ENCODE results near the gene TRAPPC12. TPM values are rescaled to one million over a fixed set of nuclear protein-coding genes. Genes with fewer than 3 reads are reported as not detected.

TRAPPC12 gene
- total RNA-seq, 4 donors from 2014 or later: 90.2 to 248 (median 157) TPM

DNA sequence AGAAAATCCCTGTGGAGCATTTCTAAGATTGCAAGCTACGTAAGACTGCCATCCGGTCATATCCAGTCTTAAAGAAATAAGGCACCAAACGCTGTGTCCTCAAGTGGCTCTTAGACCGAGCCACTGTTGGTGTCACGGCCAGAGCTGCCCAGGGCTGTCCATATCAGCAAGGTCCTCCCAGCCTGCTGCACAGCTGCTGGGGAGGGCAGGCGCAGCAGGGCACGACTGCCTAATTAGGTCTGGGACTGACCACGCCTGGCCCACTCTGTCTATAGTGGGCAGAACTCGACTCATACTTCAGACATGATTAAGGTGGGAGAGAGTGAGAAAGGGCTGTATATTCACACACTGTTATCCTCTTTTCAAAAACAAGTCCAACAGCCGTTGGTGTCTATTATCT, 41.2 kb upstream of the TRAPPC12 start:
- WGBS: 96% methylated on average over 10 of the region's 10 CpGs
- DNase-seq (ENCODE audit: low spot score in 2 of 2): no peak
- no peak overlapping the region for H3K4me3 ChIP-seq

DNA sequence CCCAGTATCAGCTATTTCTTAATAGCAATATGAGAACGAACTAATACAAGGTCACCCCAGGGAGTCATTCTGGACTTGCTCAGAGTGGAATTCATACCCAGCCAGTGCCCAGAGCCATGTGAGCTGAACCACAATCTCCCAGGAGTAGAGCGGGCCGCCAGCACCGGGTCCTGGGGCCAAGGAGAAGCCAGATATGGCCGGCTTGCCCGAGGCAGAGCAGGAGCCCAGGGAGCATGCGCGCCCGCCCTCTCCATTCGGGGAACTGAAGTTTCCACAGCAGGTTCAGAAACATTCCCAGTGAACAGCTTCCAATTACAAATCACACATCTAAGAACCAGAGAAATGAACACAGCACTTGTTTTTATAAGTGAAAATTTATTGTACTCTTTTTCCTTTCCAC, 39.4 kb upstream of the TRAPPC12 start:
- TF ChIP-seq, protein P1, sequence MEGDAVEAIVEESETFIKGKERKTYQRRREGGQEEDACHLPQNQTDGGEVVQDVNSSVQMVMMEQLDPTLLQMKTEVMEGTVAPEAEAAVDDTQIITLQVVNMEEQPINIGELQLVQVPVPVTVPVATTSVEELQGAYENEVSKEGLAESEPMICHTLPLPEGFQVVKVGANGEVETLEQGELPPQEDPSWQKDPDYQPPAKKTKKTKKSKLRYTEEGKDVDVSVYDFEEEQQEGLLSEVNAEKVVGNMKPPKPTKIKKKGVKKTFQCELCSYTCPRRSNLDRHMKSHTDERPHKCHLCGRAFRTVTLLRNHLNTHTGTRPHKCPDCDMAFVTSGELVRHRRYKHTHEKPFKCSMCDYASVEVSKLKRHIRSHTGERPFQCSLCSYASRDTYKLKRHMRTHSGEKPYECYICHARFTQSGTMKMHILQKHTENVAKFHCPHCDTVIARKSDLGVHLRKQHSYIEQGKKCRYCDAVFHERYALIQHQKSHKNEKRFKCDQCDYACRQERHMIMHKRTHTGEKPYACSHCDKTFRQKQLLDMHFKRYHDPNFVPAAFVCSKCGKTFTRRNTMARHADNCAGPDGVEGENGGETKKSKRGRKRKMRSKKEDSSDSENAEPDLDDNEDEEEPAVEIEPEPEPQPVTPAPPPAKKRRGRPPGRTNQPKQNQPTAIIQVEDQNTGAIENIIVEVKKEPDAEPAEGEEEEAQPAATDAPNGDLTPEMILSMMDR (IDR thresholded peaks at IDR 0.05): no peak
- no peak for TF ChIP-seq EP300 (IDR thresholded peaks at IDR 0.05)
- no peak for TF ChIP-seq POLR2AphosphoS5 (IDR thresholded peaks at IDR 0.05)
- TF ChIP-seq POLR2A (IDR thresholded peaks at IDR 0.05): no peak
- H3K4me3 ChIP-seq: no peak overlapping the region
- H3K27ac ChIP-seq: no peak overlapping the region
- H3K4me1 ChIP-seq: peaks cover 3% of the 10 kb centered on the region
- 94% methylated on average over 10 of the region's 10 CpGs for WGBS
- H3K27me3 ChIP-seq: no peaks in the 10 kb centered on the region
- H3K9me3 ChIP-seq: no peaks in the 10 kb centered on the region
- H3K36me3 ChIP-seq: peaks cover 11% of the 10 kb centered on the region
- DNase-seq (ENCODE audit: low spot score in 2 of 2): peak in 1 of 2 donors; percentile 54

More for the DNA sequence above, 41.2 kb upstream of the TRAPPC12 start:
- H3K27ac ChIP-seq: no peak overlapping the region
- H3K9me3 ChIP-seq: no peaks in the 10 kb centered on the region
- no peaks in the 10 kb centered on the region for H3K4me1 ChIP-seq
- H3K36me3 ChIP-seq: peaks cover 18% of the 10 kb centered on the region
- TF ChIP-seq EP300 (IDR thresholded peaks at IDR 0.05) (no peak), POLR2AphosphoS5 (IDR thresholded peaks at IDR 0.05) (no peak), POLR2A (IDR thresholded peaks at IDR 0.05) (no peak)
- TF ChIP-seq, protein P1 (IDR thresholded peaks at IDR 0.05): no peak
- no peaks in the 10 kb centered on the region for H3K27me3 ChIP-seq

DNA sequence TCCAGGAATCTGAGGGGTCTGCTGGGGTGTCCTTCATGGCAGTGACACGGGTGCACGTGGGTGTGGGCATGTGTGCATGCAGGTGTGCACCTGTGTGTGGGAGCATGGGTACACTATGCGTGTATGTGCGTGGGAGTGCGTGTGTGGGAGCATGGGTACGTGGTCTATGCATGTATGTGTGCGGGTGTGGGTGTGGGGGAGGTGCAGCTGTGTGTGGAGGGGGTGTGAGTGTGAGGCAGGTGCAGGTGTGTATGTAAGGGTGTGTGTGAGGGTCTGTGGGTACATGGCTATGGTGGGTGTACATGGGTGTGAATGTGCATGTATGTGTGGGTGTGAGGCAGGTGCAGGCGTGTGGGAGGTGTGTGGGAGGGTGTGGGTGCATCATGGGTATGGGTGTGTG, 38.2 kb upstream of the TRAPPC12 start:
- peaks cover 3% of the 10 kb centered on the region for H3K4me1 ChIP-seq
- 94% methylated on average over 8 of the region's 8 CpGs for WGBS
- no peak overlapping the region for H3K4me3 ChIP-seq
- DNase-seq (ENCODE audit: low spot score in 2 of 2): no peak
- H3K36me3 ChIP-seq: peaks cover 4% of the 10 kb centered on the region
- no peaks in the 10 kb centered on the region for H3K27me3 ChIP-seq
- H3K9me3 ChIP-seq: no peaks in the 10 kb centered on the region
- no peak for TF ChIP-seq EP300 (IDR thresholded peaks at IDR 0.05)
- TF ChIP-seq, protein P1 (IDR thresholded peaks at IDR 0.05): no peak
- no peak for TF ChIP-seq POLR2AphosphoS5 (IDR thresholded peaks at IDR 0.05)
- TF ChIP-seq POLR2A (IDR thresholded peaks at IDR 0.05): no peak
- H3K27ac ChIP-seq: no peak overlapping the region

DNA sequence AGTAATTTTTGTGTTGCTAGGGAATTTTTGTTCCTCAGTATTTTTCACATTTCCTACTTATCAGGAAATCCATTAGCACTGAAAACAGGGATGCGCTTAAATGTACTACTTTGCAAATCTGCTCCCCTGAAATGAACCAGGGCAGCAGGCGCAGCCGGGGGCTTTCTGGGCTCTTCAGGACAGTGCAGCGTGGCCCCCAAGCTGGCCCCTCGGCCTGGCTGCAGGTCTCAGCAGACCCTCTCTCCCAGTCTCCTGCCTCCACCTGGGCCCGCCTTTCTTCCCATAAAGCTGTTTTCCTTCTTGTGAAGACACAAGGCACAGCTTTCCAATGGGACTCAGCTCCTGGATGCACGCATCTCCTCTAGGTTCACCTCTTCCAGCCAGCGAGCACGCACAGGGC, 37.2 kb upstream of the TRAPPC12 start:
- Histone ChIP-seq H3K4me1 (peaks cover 3% of the 10 kb centered on the region), H3K4me3 (no peak overlapping the region), H3K27ac (peak overlapping the region; percentile 1), H3K9me3 (no peaks in the 10 kb centered on the region), H3K27me3 (no peaks in the 10 kb centered on the region), H3K36me3 (peaks cover 7% of the 10 kb centered on the region)
- no peak for TF ChIP-seq POLR2AphosphoS5 (IDR thresholded peaks at IDR 0.05)
- no peak for TF ChIP-seq POLR2A (IDR thresholded peaks at IDR 0.05)
- no peak for TF ChIP-seq EP300 (IDR thresholded peaks at IDR 0.05)
- peak in 1 of 2 donors; percentile 32 for DNase-seq (ENCODE audit: low spot score in 2 of 2)
- 93% methylated on average over 9 of the region's 9 CpGs for WGBS

DNA sequence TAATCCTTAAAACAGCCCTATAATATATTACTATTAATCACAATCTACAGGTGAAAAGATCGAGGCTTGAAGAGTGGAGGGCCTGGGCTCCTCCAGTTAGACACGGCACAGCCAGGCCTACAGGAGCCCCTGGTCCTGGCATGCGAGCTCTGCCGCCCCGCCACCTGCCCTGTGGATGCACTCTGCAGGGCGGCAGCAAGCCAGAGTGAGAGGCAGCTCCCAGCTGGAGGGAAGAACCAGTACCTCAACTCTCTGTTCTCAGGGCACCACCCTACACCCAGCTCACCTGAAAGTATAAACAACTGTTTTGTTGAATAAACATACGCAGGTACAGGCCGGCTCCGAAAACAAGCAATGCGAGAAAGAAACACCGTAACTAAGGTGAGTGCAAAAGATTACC, 36.5 kb upstream of the TRAPPC12 start:
- no peaks in the 10 kb centered on the region for H3K27me3 ChIP-seq
- peak in 1 of 2 donors; percentile 72 for DNase-seq (ENCODE audit: low spot score in 2 of 2)
- H3K27ac ChIP-seq: peak overlapping the region; percentile 47
- H3K4me3 ChIP-seq: no peak overlapping the region
- H3K9me3 ChIP-seq: no peaks in the 10 kb centered on the region
- peaks cover 3% of the 10 kb centered on the region for H3K4me1 ChIP-seq
- TF ChIP-seq, protein P1 (IDR thresholded peaks at IDR 0.05): no peak
- TF ChIP-seq POLR2AphosphoS5 (IDR thresholded peaks at IDR 0.05) (no peak), EP300 (IDR thresholded peaks at IDR 0.05) (no peak), POLR2A (IDR thresholded peaks at IDR 0.05) (no peak)
- WGBS: 72% methylated on average over 11 of the region's 11 CpGs
- H3K36me3 ChIP-seq: peaks cover 4% of the 10 kb centered on the region

DNA sequence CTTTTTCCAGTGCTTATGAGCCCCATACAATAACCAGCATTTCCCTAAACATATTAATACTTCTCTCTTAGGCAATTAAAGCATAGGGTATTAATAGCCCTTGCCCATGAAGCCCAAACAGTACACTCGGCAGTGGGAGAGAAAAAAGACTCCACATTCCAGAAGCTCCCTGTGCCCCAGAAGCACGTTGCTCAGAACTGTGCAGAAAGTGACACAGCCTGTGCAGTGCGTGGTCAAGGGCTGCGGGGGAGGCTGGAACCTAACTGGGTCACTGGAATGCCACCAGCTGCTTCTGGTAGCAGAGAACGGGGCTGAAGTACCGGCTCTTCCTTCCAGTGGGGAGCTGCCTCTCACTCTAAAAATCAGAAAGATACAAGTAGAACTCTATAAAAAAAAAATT, 34.6 kb upstream of the TRAPPC12 start:
- WGBS: 73% methylated on average over 6 of the region's 6 CpGs
- Histone ChIP-seq H3K27me3 (no peaks in the 10 kb centered on the region), H3K4me3 (no peak overlapping the region), H3K4me1 (peaks cover 9% of the 10 kb centered on the region), H3K27ac (no peak overlapping the region), H3K36me3 (peaks cover 4% of the 10 kb centered on the region), H3K9me3 (no peaks in the 10 kb centered on the region)
- TF ChIP-seq, protein P1 (IDR thresholded peaks at IDR 0.05): no peak
- TF ChIP-seq EP300 (IDR thresholded peaks at IDR 0.05): no peak
- TF ChIP-seq POLR2AphosphoS5 (IDR thresholded peaks at IDR 0.05): no peak
- peak in 1 of 2 donors; percentile 57 for DNase-seq (ENCODE audit: low spot score in 2 of 2)
